ENCODE measurements around the gene CALM3. TPM values are rescaled to one million over a fixed set of nuclear protein-coding genes. Genes with fewer than 3 reads are reported as not detected.
"Not testable (repeated sequence)": the region's sequence is repeated elsewhere in the genome, so short reads cannot be mapped to it uniquely, and the experiment has no call there.

The CALM3 gene
- total RNA-seq, 1 experiment from 2014 or later = 182 TPM

DNA sequence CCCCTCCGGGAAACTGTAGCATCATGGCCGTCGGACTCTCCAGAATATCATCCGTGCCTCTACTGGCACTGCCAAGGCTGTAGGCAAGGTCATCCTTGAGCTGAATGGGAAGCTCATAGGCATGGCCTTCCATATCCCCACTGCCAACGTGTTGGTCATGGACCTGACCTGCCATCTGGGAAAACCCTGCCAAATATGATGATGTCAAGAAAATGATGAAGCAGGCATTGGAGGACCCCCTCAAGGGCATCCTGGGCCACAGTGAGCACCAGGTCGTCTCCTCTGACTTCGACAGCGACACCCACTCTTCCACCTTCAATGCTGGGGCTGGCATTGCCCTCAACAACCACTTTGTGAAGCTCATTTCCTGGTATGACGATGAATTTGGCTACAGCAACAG lies 41.9 kb upstream of the CALM3 start:
- DNase-seq = no peak
- no peaks in the 10 kb centered on the region for H3K9me3 Mint-ChIP-seq (ENCODE audit: low read depth, unreplicated experiment)
- H3K36me3 Mint-ChIP-seq (ENCODE audit: insufficient read depth, unreplicated experiment) = no peaks in the 10 kb centered on the region
- no TSS peak for BruUV-seq (replicated peaks)
- intact Hi-C loops (cut with micrococcal nuclease; ENCODE audit: unreplicated experiment) = no loop called here
- TF ChIP-seq CTCF (IDR thresholded peaks at IDR 0.05; ENCODE audit: unreplicated experiment) = no peak
- H3K27me3 Mint-ChIP-seq (ENCODE audit: unreplicated experiment) = peaks cover 32% of the 10 kb centered on the region
- H3K4me1 Mint-ChIP-seq (ENCODE audit: low read depth, unreplicated experiment) = no peaks in the 10 kb centered on the region
- H3K4me3 Mint-ChIP-seq (ENCODE audit: low read depth, unreplicated experiment) = no peak overlapping the region
- H3K27ac Mint-ChIP-seq (ENCODE audit: unreplicated experiment) = no peak overlapping the region
- CTCF ChIA-PET = no interaction called here

GRCh38 chr19:46559675-46560074 lies 41.5 kb upstream of the CALM3 start:
- CTCF ChIA-PET; H3K36me3 Mint-ChIP-seq (ENCODE audit: insufficient read depth, unreplicated experiment); H3K9me3 Mint-ChIP-seq (ENCODE audit: low read depth, unreplicated experiment); H3K27ac Mint-ChIP-seq (ENCODE audit: unreplicated experiment); H3K4me1 Mint-ChIP-seq (ENCODE audit: low read depth, unreplicated experiment); intact Hi-C loops (cut with micrococcal nuclease; ENCODE audit: unreplicated experiment); H3K4me3 Mint-ChIP-seq (ENCODE audit: low read depth, unreplicated experiment); DNase-seq; BruUV-seq (replicated peaks): not testable (repeated sequence)
- peaks cover 32% of the 10 kb centered on the region for H3K27me3 Mint-ChIP-seq (ENCODE audit: unreplicated experiment)

DNA sequence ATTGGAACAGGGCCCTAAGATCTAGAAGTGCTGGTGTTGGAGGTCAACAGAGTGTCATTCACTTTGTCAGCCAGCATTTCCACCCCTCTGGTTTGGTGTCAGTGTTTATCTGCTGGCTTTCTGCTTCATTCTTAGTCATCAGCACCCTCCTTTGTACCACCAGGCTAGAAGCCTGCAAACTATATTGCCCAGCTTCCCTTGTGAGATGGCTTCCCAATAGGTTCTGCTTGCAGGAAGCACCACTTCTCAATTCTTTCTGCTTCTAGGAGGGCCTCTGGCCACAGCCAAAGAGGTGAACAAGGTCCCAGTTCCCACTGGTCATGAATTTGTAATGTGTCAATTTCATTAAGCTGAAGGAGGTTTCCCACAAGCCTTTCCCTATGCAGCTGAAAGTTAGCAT lies 36.4 kb upstream of the CALM3 start:
- intact Hi-C loops (cut with micrococcal nuclease; ENCODE audit: unreplicated experiment) = no loop called here
- Mint-ChIP-seq H3K36me3 (ENCODE audit: insufficient read depth, unreplicated experiment) (no peaks in the 10 kb centered on the region), H3K4me1 (ENCODE audit: low read depth, unreplicated experiment) (no peaks in the 10 kb centered on the region), H3K27ac (ENCODE audit: unreplicated experiment) (no peak overlapping the region), H3K27me3 (ENCODE audit: unreplicated experiment) (peaks cover 38% of the 10 kb centered on the region), H3K4me3 (ENCODE audit: low read depth, unreplicated experiment) (no peak overlapping the region), H3K9me3 (ENCODE audit: low read depth, unreplicated experiment) (peaks cover 3% of the 10 kb centered on the region)
- DNase-seq = no peak
- BruUV-seq (replicated peaks) = no TSS peak
- CTCF ChIA-PET = no interaction called here
- no peak for TF ChIP-seq CTCF (IDR thresholded peaks at IDR 0.05; ENCODE audit: unreplicated experiment)

GRCh38 chr19:46571495-46571894 lies 29.6 kb upstream of the CALM3 start:
- no TSS peak for BruUV-seq (replicated peaks)
- peak; percentile 35 for TF ChIP-seq CTCF (IDR thresholded peaks at IDR 0.05; ENCODE audit: unreplicated experiment)
- DNase-seq = peak; percentile 30
- H3K27me3 Mint-ChIP-seq (ENCODE audit: unreplicated experiment) = peaks cover 45% of the 10 kb centered on the region
- CTCF ChIA-PET = interaction anchor here (0.6 to 0.7 kb wide), 2 partner anchors 29 to 691 kb away, joined by 3 to 4 read pairs; partner anchors contain the start of gene CALM3
- intact Hi-C loops (cut with micrococcal nuclease; ENCODE audit: unreplicated experiment) = no loop called here
- H3K4me3 Mint-ChIP-seq (ENCODE audit: low read depth, unreplicated experiment) = no peak overlapping the region
- H3K4me1 Mint-ChIP-seq (ENCODE audit: low read depth, unreplicated experiment) = peaks cover 9% of the 10 kb centered on the region
- peaks cover 3% of the 10 kb centered on the region for H3K9me3 Mint-ChIP-seq (ENCODE audit: low read depth, unreplicated experiment)
- no peaks in the 10 kb centered on the region for H3K36me3 Mint-ChIP-seq (ENCODE audit: insufficient read depth, unreplicated experiment)
- no peak overlapping the region for H3K27ac Mint-ChIP-seq (ENCODE audit: unreplicated experiment)

DNA sequence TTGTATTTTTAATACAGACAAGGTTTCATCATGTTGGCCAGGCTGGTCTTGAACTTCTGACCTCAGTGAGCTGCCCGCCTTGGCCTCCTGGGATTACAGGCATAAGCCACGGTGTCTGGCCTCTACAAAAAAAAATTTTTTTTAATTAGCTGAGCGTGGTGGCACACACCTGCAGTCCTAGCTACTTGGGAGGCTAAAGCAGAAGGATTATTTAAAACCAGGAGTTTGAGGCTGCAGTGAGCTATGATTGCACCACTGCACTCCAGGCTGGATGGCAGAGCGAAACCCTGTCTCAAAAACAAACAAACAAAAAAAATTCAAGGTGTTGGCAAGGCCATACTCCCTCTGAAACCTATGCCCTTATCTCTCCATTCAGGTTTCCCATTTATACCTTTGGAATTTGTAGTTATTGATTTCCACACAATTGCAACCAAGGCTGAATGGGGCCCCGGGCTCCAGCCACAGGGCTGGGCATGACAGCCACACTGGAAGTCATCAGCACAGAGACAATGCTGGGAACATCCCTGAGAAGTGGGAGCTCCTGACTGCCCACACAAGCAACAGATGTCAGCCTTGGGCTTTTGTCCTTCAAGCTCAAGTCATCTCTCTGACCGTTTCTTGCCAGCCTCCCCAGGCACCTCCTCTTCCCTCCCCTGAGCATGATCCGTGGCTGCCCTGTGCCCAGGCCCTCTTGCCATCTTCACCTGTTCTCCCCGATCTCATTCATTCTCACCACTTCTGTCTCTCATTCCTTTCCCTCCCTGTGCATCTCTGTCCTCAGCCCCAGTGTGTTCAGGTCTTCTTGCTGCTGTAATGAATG lies 27.2 kb upstream of the CALM3 start:
- H3K27ac Mint-ChIP-seq (ENCODE audit: unreplicated experiment) = no peak overlapping the region
- BruUV-seq (replicated peaks) = no TSS peak
- intact Hi-C loops (cut with micrococcal nuclease; ENCODE audit: unreplicated experiment) = no loop called here
- H3K9me3 Mint-ChIP-seq (ENCODE audit: low read depth, unreplicated experiment) = peaks cover 3% of the 10 kb centered on the region
- H3K4me1 Mint-ChIP-seq (ENCODE audit: low read depth, unreplicated experiment) = peaks cover 9% of the 10 kb centered on the region
- CTCF ChIA-PET = interaction anchor here (0.6 to 0.9 kb wide), 2 partner anchors 29 to 44 kb away, joined by 3 to 5 read pairs; no protein-coding TSS in a partner anchor
- no peaks in the 10 kb centered on the region for H3K36me3 Mint-ChIP-seq (ENCODE audit: insufficient read depth, unreplicated experiment)
- peaks cover 61% of the 10 kb centered on the region for H3K27me3 Mint-ChIP-seq (ENCODE audit: unreplicated experiment)
- no peak for DNase-seq
- no peak for TF ChIP-seq CTCF (IDR thresholded peaks at IDR 0.05; ENCODE audit: unreplicated experiment)
- H3K4me3 Mint-ChIP-seq (ENCODE audit: low read depth, unreplicated experiment) = no peak overlapping the region
